ENCODE measurements around the gene ABCA1.

ABCA1 gene

GRCh38 chr9:104836235-104836634, 91.7 kb downstream of the ABCA1 start:
- no peak for DNase-seq (ENCODE audit: low read depth)

GRCh38 chr9:104835161-104835560, 92.8 kb downstream of the ABCA1 start:
- no peak for DNase-seq (ENCODE audit: low read depth)

GRCh38 chr9:104833696-104834095, 94.3 kb downstream of the ABCA1 start:
- DNase-seq (ENCODE audit: low read depth): no peak

- no peak for DNase-seq (ENCODE audit: low read depth)
Observed at GRCh38 chr9:104831681-104832080, 96.3 kb downstream of the ABCA1 start.

GRCh38 chr9:104826911-104827310, 101.0 kb downstream of the ABCA1 start:
- no peak for DNase-seq (ENCODE audit: low read depth)

GRCh38 chr9:104826079-104826775, 101.7 kb downstream of the ABCA1 start:
- DNase-seq (ENCODE audit: low read depth): no peak

GRCh38 chr9:104820336-104820735, 107.6 kb downstream of the ABCA1 start:
- DNase-seq (ENCODE audit: low read depth): no peak

GRCh38 chr9:104819033-104819432, 108.9 kb downstream of the ABCA1 start:
- DNase-seq (ENCODE audit: low read depth): no peak

GRCh38 chr9:104817437-104817836, 110.5 kb downstream of the ABCA1 start:
- no peak for DNase-seq (ENCODE audit: low read depth)

GRCh38 chr9:104815851-104816565, 111.9 kb downstream of the ABCA1 start:
- no peak for DNase-seq (ENCODE audit: low read depth)

- DNase-seq (ENCODE audit: low read depth): no peak
Observed at GRCh38 chr9:104810421-104811339, 117.3 kb downstream of the ABCA1 start.

GRCh38 chr9:104808035-104808614, 119.8 kb downstream of the ABCA1 start:
- DNase-seq (ENCODE audit: low read depth): no peak

GRCh38 chr9:104805441-104805840, 122.5 kb downstream of the ABCA1 start:
- DNase-seq (ENCODE audit: low read depth): no peak

- no peak for DNase-seq (ENCODE audit: low read depth)
Observed at GRCh38 chr9:104802906-104803305, 125.0 kb downstream of the ABCA1 start.

- DNase-seq (ENCODE audit: low read depth): no peak
Observed at GRCh38 chr9:104802110-104802509, 125.8 kb downstream of the ABCA1 start.

GRCh38 chr9:104800068-104800785, 127.7 kb downstream of the ABCA1 start:
- DNase-seq (ENCODE audit: low read depth): no peak

- DNase-seq (ENCODE audit: low read depth): no peak
Observed at GRCh38 chr9:104798209-104798995, 129.6 kb downstream of the ABCA1 start.

GRCh38 chr9:104795857-104796256, 132.1 kb downstream of the ABCA1 start:
- DNase-seq (ENCODE audit: low read depth): no peak

- no peak for DNase-seq (ENCODE audit: low read depth)
Observed at GRCh38 chr9:104795082-104795481, 132.9 kb downstream of the ABCA1 start.

GRCh38 chr9:104794070-104794469, 133.9 kb downstream of the ABCA1 start:
- DNase-seq (ENCODE audit: low read depth): no peak

GRCh38 chr9:104788251-104788650, 139.7 kb downstream of the ABCA1 start:
- no peak for DNase-seq (ENCODE audit: low read depth)

All from stimulated activated CD8-positive, alpha-beta memory T cell treated with anti-CD3 and anti-CD28 coated beads, Interleukin-12 subunit alpha, Interleukin-12 subunit beta, amount 100 ng/mL, for 1 hour (primary cell).